ENCODE measurements around the gene NPLOC4. TPM values are rescaled to one million over a fixed set of nuclear protein-coding genes. Genes with fewer than 3 reads are reported as not detected.
A peak's percentile ranks its signal among the peaks of the same experiment; 100 is the strongest.

NPLOC4 gene
- total and polyA plus RNA-seq, 9 of the 15 experiments (the other 6 are each of a cell fraction or from before 2014, with no cell fraction given) = 1.5 to 116 (median 64.5) TPM

DNA sequence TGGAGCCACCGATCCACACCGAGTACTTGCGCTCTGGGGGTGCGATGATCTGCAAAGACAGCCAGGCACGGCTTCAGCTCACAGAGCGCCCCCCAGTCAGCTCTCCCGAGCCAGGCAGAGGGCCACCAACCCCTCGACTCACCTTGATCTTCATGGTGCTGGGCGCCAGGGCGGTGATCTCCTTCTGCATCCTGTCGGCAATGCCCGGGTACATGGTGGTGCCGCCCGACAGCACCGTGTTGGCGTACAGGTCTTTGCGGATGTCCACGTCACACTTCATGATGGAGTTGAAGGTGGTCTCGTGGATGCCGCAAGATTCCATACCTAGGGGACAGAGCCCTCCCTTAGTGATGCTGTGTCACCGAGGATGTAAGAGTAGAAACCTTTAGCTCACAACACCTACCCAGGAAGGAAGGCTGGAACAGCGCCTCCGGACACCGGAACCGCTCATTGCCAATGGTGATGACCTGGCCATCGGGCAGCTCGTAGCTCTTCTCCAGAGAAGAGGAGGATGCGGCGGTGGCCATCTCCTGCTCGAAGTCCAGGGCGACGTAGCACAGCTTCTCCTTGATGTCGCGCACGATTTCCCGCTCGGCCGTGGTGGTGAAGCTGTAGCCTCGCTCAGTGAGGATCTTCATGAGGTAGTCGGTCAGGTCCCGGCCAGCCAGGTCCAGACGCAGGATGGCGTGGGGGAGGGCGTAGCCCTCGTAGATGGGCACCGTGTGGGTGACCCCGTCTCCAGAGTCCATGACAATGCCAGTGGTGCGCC is 125.9 kb downstream of the NPLOC4 start (continued):
- TF ChIP-seq CBFB (CRISPR knock-in tag; IDR thresholded peaks at IDR 0.05) = 0 out of 2 replicates have a peak, but pooled peaks have one; percentile 38
- no peak for TF ChIP-seq NUFIP1 (IDR thresholded peaks at IDR 0.05; ENCODE audit: partially characterized antibody)
- TF ChIP-seq ZNF695 (CRISPR knock-in tag; IDR thresholded peaks at IDR 0.05) = no peak
- peak; percentile 53 for TF ChIP-seq ETV5 (CRISPR knock-in tag; IDR thresholded peaks at IDR 0.05; ENCODE audit: low read depth)
- no peak for TF ChIP-seq HMG20B (CRISPR knock-in tag; IDR thresholded peaks at IDR 0.05)
- 0 out of 2 replicates have a peak, but pooled peaks have one; percentile 4 for TF ChIP-seq NFIC (IDR thresholded peaks at IDR 0.05)
- TF ChIP-seq PHF20 (IDR thresholded peaks at IDR 0.05; ENCODE audit: partially characterized antibody) = no peak
- TF ChIP-seq, protein P1, sequence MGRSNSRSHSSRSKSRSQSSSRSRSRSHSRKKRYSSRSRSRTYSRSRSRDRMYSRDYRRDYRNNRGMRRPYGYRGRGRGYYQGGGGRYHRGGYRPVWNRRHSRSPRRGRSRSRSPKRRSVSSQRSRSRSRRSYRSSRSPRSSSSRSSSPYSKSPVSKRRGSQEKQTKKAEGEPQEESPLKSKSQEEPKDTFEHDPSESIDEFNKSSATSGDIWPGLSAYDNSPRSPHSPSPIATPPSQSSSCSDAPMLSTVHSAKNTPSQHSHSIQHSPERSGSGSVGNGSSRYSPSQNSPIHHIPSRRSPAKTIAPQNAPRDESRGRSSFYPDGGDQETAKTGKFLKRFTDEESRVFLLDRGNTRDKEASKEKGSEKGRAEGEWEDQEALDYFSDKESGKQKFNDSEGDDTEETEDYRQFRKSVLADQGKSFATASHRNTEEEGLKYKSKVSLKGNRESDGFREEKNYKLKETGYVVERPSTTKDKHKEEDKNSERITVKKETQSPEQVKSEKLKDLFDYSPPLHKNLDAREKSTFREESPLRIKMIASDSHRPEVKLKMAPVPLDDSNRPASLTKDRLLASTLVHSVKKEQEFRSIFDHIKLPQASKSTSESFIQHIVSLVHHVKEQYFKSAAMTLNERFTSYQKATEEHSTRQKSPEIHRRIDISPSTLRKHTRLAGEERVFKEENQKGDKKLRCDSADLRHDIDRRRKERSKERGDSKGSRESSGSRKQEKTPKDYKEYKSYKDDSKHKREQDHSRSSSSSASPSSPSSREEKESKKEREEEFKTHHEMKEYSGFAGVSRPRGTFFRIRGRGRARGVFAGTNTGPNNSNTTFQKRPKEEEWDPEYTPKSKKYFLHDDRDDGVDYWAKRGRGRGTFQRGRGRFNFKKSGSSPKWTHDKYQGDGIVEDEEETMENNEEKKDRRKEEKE (IDR thresholded peaks at IDR 0.05; ENCODE audit: borderline replicate concordance in 1 of 2, control insufficient read depth in 1 of 2, low read depth in 2 of 2, low read length in 1 of 2) = no peak
- TF ChIP-seq SMARCC2 (IDR thresholded peaks at IDR 0.05; ENCODE audit: low read depth) = no peak
- no peak for TF ChIP-seq CLOCK (CRISPR knock-in tag; IDR thresholded peaks at IDR 0.05; ENCODE audit: borderline replicate concordance)
- TF ChIP-seq RBFOX2 (IDR thresholded peaks at IDR 0.05; ENCODE audit: low read depth, low read length) = peak; percentile 84
- peak; percentile 84 for TF ChIP-seq POLR2G (IDR thresholded peaks at IDR 0.05; ENCODE audit: low read depth, low read length)
- no peak for TF ChIP-seq BCL6 (CRISPR knock-in tag; IDR thresholded peaks at IDR 0.05)
- peak; percentile 73 for TF ChIP-seq RBM22 (IDR thresholded peaks at IDR 0.05; ENCODE audit: low read depth, low read length, poor library complexity, severe bottlenecking)
- TF ChIP-seq, protein P2, sequence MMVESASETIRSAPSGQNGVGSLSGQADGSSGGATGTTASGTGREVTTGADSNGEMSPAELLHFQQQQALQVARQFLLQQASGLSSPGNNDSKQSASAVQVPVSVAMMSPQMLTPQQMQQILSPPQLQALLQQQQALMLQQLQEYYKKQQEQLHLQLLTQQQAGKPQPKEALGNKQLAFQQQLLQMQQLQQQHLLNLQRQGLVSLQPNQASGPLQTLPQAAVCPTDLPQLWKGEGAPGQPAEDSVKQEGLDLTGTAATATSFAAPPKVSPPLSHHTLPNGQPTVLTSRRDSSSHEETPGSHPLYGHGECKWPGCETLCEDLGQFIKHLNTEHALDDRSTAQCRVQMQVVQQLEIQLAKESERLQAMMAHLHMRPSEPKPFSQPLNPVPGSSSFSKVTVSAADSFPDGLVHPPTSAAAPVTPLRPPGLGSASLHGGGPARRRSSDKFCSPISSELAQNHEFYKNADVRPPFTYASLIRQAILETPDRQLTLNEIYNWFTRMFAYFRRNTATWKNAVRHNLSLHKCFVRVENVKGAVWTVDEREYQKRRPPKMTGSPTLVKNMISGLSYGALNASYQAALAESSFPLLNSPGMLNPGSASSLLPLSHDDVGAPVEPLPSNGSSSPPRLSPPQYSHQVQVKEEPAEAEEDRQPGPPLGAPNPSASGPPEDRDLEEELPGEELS (CRISPR knock-in tag; IDR thresholded peaks at IDR 0.05; ENCODE audit: borderline replicate concordance) = peak; percentile 93
- TF ChIP-seq GTF2F1 (IDR thresholded peaks at IDR 0.05; ENCODE audit: low read depth, low read length) = no peak
- TF ChIP-seq ZC3H4 (CRISPR knock-in tag; IDR thresholded peaks at IDR 0.05; ENCODE audit: borderline replicate concordance) = 0 out of 2 replicates have a peak, but pooled peaks have one; percentile 20
- TF ChIP-seq ZNF589 (CRISPR knock-in tag; IDR thresholded peaks at IDR 0.05; ENCODE audit: low read depth) = no peak
- TF ChIP-seq ZNF511 (CRISPR knock-in tag; IDR thresholded peaks at IDR 0.05) = 0 out of 2 replicates have a peak, but pooled peaks have one; percentile 38

Data from K562 (cell line).